Mesenchymal stem cell (in vitro differentiated cells and primary cell): Measurements from ENCODE around the gene DNAH3.
"Not testable (repeated sequence)": the region's sequence is repeated elsewhere in the genome, so short reads cannot be mapped to it uniquely, and the experiment has no call there.

Source experiments
- DNase-seq: peaks from one replicate; pipeline ENCODE4 v3.0.0-alpha.2; 2013
- H2AFZ ChIP-seq: one replicate; pipeline ENCODE4 v1.6.1; 2013; ENCODE audit warnings: low read depth, mild to moderate bottlenecking, control low read depth, inconsistent platforms, low read length, moderate library complexity
- H2AK5ac ChIP-seq: 2 replicates; pipeline ENCODE4 v1.6.1; 2013; ENCODE audit warnings: low read length, moderate library complexity, mild to moderate bottlenecking, inconsistent platforms; ENCODE audit not compliant: severe bottlenecking
- H2BK120ac ChIP-seq: one replicate; pipeline ENCODE4 v1.6.1; 2013; ENCODE audit warnings: low read depth, mild to moderate bottlenecking, inconsistent platforms, low read length, moderate library complexity
- H2BK12ac ChIP-seq, 2 experiments: one replicate each; pipeline ENCODE4 v1.6.1; 2013; ENCODE audit warnings: inconsistent platforms in 2 of 2, low read length in 2 of 2, mild to moderate bottlenecking in 2 of 2, moderate library complexity in 2 of 2, control low read depth in 1 of 2
- H2BK15ac ChIP-seq: one replicate; pipeline ENCODE4 v1.6.1; 2013; ENCODE audit warnings: mild to moderate bottlenecking, low read depth, inconsistent platforms; ENCODE audit not compliant: poor library complexity, severe bottlenecking
- H2BK5ac ChIP-seq: 2 replicates; pipeline ENCODE4 v1.6.1; 2013; ENCODE audit warnings: low read depth, mild to moderate bottlenecking, low read length, control low read depth, inconsistent platforms; ENCODE audit not compliant: poor library complexity, severe bottlenecking
- H3K14ac ChIP-seq, 2 experiments: one replicate each; pipeline ENCODE4 v1.6.1; 2013; ENCODE audit warnings: inconsistent platforms in 2 of 2, low read length in 2 of 2, control low read depth in 1 of 2, mild to moderate bottlenecking in 1 of 2, moderate library complexity in 1 of 2
- H3K18ac ChIP-seq, 2 experiments: one replicate each; pipeline ENCODE4 v1.6.1; 2013; ENCODE audit warnings: inconsistent platforms in 2 of 2, low read length in 2 of 2, control low read depth in 1 of 2, low read depth in 1 of 2, mild to moderate bottlenecking in 1 of 2
- H3K23ac ChIP-seq, 2 experiments: one replicate each; pipeline ENCODE4 v1.6.1; 2013; ENCODE audit warnings: inconsistent platforms in 2 of 2, low read length in 2 of 2, mild to moderate bottlenecking in 2 of 2, moderate library complexity in 2 of 2, control low read depth in 1 of 2
- H3K27ac ChIP-seq: 2 replicates; pipeline ENCODE4 v1.5.1; 2013; ENCODE audit warnings: mild to moderate bottlenecking, moderate library complexity, low read length, control low read depth, inconsistent platforms; ENCODE audit not compliant: poor library complexity, severe bottlenecking
- H3K27me3 ChIP-seq, 2 experiments: 2 replicates each; pipeline versions ENCODE4 v1.6.1 to v1.7.0; 2013; ENCODE audit warnings: low read length in 2 of 2, mild to moderate bottlenecking in 2 of 2, moderate library complexity in 2 of 2, control low read depth in 1 of 2, inconsistent platforms in 1 of 2; ENCODE audit not compliant: control insufficient read depth in 1 of 2, insufficient read depth in 1 of 2
- H3K36me3 ChIP-seq, 2 experiments: 2 replicates each; pipeline versions ENCODE4 v1.6.1 to v1.7.0; 2013; ENCODE audit warnings: low read length in 2 of 2, control low read depth in 1 of 2, inconsistent platforms in 1 of 2, low read depth in 1 of 2, mild to moderate bottlenecking in 1 of 2; ENCODE audit not compliant: insufficient read depth in 2 of 2, control insufficient read depth in 1 of 2
- H3K4ac ChIP-seq, 2 experiments: one replicate each; pipeline ENCODE4 v1.6.1; 2013; ENCODE audit warnings: inconsistent platforms in 2 of 2, low read length in 2 of 2, mild to moderate bottlenecking in 2 of 2, moderate library complexity in 2 of 2, control low read depth in 1 of 2, low read depth in 1 of 2
- H3K4me1 ChIP-seq: 2 replicates; pipeline ENCODE4 v1.6.1; 2013; ENCODE audit warnings: low read depth, low read length, control low read depth; ENCODE audit not compliant: control insufficient read depth, insufficient read depth
- H3K4me2 ChIP-seq: 2 replicates; pipeline ENCODE4 v1.6.1; 2013; ENCODE audit warnings: low read length, mild to moderate bottlenecking, inconsistent platforms; ENCODE audit not compliant: poor library complexity, severe bottlenecking
- H3K4me3 ChIP-seq, 2 experiments: 2 replicates each; pipeline versions ENCODE4 v1.5.1 to v1.7.0; 2013; ENCODE audit warnings: low read length in 2 of 2, mild to moderate bottlenecking in 2 of 2, control low read depth in 1 of 2, low read depth in 1 of 2; ENCODE audit not compliant: insufficient read depth in 1 of 2
- H3K79me1 ChIP-seq: replicated peaks from 2 replicates; pipeline ENCODE4 v1.6.1; 2013; ENCODE audit warnings: mild to moderate bottlenecking, control low read depth, low read length, inconsistent platforms; ENCODE audit not compliant: poor library complexity, severe bottlenecking
- H3K9ac ChIP-seq: 2 replicates; pipeline ENCODE4 v1.7.0; 2013; ENCODE audit warnings: mild to moderate bottlenecking, low read length, moderate library complexity
- H3K9me3 ChIP-seq: 2 replicates; pipeline ENCODE4 v1.7.0; 2013; ENCODE audit warnings: mild to moderate bottlenecking, low read length; ENCODE audit not compliant: control insufficient read depth
- H4K8ac ChIP-seq: one replicate; pipeline ENCODE4 v1.6.1; 2013; ENCODE audit warnings: inconsistent platforms, mild to moderate bottlenecking, low read length, moderate library complexity
- H4K91ac ChIP-seq: one replicate; pipeline ENCODE4 v1.6.1; 2013; ENCODE audit warnings: mild to moderate bottlenecking, low read length, inconsistent platforms
- WGBS: methylation state at CpG from one replicate; pipeline ENCODE4 v1.1.7; 2013; ENCODE audit warnings: mixed read lengths; 5-methylcytosine and 5-hydroxymethylcytosine counted together

DNAH3 gene

DNA sequence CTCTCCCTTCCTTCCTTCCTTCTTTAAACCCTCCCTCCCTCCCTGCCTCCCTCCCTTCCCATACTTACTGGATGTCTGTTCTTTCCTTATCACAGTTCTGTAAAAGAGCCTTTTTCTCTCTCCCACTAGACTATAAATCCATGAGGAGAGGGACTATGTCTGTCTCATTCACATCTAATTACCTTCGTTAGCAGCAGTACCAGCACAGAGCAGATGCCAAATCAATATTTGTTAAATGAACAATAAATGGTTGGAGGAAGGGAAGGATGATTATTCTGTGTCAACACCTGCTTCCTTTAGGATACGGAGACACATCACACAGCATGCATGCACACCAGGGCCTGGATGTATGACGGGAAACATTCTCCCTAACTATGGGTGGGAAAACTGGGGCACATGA, 94.2 kb downstream of the DNAH3 start:
- DNase-seq: no peak
- Histone ChIP-seq H3K9ac (no peak overlapping the region), H3K36me3 (no peaks in the 10 kb centered on the region), H3K4ac (no peak overlapping the region), H3K4me2 (no peak overlapping the region), H3K79me1 (no peaks in the 10 kb centered on the region), H3K27ac (no peak overlapping the region), H2BK120ac (no peak overlapping the region), H4K91ac (no peak overlapping the region), H3K27me3 (peaks cover 10 to 34% of the 10 kb centered on the region in 2 experiments), H2AFZ (no peak overlapping the region), H4K8ac (no peak overlapping the region), H2AK5ac (no peak overlapping the region), H3K4me1 (no peaks in the 10 kb centered on the region), H3K18ac (no peak overlapping the region), H3K23ac (no peak overlapping the region), H2BK12ac (no peak overlapping the region), H3K14ac (no peak overlapping the region), H2BK15ac (no peak overlapping the region), H3K4me3 (no peak overlapping the region), H3K9me3 (no peaks in the 10 kb centered on the region), H2BK5ac (no peak overlapping the region)
- 85% methylated on average over 2 of the region's 3 CpGs for WGBS

GRCh38 chr16:21055738-21056137, 94.9 kb downstream of the DNAH3 start:
- H3K14ac ChIP-seq, H3K27ac ChIP-seq, H3K9ac ChIP-seq, H2BK15ac ChIP-seq, H2BK12ac ChIP-seq, H2AK5ac ChIP-seq, H2BK5ac ChIP-seq, H3K79me1 ChIP-seq, H3K4me2 ChIP-seq, H3K36me3 ChIP-seq, H4K8ac ChIP-seq, H4K91ac ChIP-seq, H2AFZ ChIP-seq, H3K4me1 ChIP-seq, H2BK120ac ChIP-seq, H3K9me3 ChIP-seq, DNase-seq, H3K23ac ChIP-seq, H3K18ac ChIP-seq, H3K4me3 ChIP-seq, H3K4ac ChIP-seq: not testable (repeated sequence)
- H3K27me3 ChIP-seq: peaks cover 10 to 38% of the 10 kb centered on the region in 2 experiments
- 75% methylated on average over 4 of the region's 4 CpGs for WGBS

GRCh38 chr16:21053590-21053989, 97.1 kb downstream of the DNAH3 start:
- Histone ChIP-seq H2BK12ac (no peak overlapping the region), H3K9me3 (no peaks in the 10 kb centered on the region), H3K4me1 (no peaks in the 10 kb centered on the region), H2BK15ac (no peak overlapping the region), H3K14ac (no peak overlapping the region), H3K79me1 (no peaks in the 10 kb centered on the region), H2BK120ac (no peak overlapping the region), H3K4ac (no peak overlapping the region), H3K23ac (no peak overlapping the region), H4K8ac (no peak overlapping the region), H2AFZ (no peak overlapping the region), H3K9ac (no peak overlapping the region), H3K4me3 (no peak overlapping the region), H3K18ac (no peak overlapping the region), H3K27ac (no peak overlapping the region), H3K27me3 (peaks cover 15 to 40% of the 10 kb centered on the region in 2 experiments), H3K36me3 (no peaks in the 10 kb centered on the region), H3K4me2 (no peak overlapping the region), H2BK5ac (no peak overlapping the region), H2AK5ac (no peak overlapping the region), H4K91ac (no peak overlapping the region)
- no peak for DNase-seq
- no CpG with 5 or more reads among the region's 1 CpG for WGBS

GRCh38 chr16:21048091-21048912, 102.3 kb downstream of the DNAH3 start:
- H2BK120ac ChIP-seq, H3K79me1 ChIP-seq: not testable (repeated sequence)

More at GRCh38 chr16:21048091-21048912, 102.3 kb downstream of the DNAH3 start:
- not testable (repeated sequence) for H2AFZ ChIP-seq, H3K36me3 ChIP-seq, DNase-seq, H3K27ac ChIP-seq, H2BK5ac ChIP-seq, H3K4me3 ChIP-seq, H3K4me2 ChIP-seq, H4K8ac ChIP-seq, H3K14ac ChIP-seq, H3K23ac ChIP-seq, H4K91ac ChIP-seq, H2BK15ac ChIP-seq, H3K9ac ChIP-seq, H3K18ac ChIP-seq, H3K9me3 ChIP-seq, H3K4ac ChIP-seq, H2AK5ac ChIP-seq, H2BK12ac ChIP-seq, H3K4me1 ChIP-seq
- WGBS: 70% methylated on average over 31 of the region's 31 CpGs
- H3K27me3 ChIP-seq: peaks cover 5 to 15% of the 10 kb centered on the region in 2 experiments
